Memory B cell (primary cell): Measurements from ENCODE around the gene MYH6.

Experiments
- ATAC-seq: fragments of 150-1000 bp; cut with Tn5 transposase; 2 replicates; pipeline ENCODE4 v1.10.0; 2021; ENCODE audit warnings: low read depth, mild to moderate bottlenecking, moderate library complexity
- DNase-seq, 2 donors: peaks; one replicate each; pipeline ENCODE4 v3.0.0; 2022; ENCODE audit warnings: low spot score in 2 of 2
- H3K27ac Mint-ChIP-seq: one replicate; pipeline ENCODE4 v1.8.0; 2022; ENCODE audit warnings: mild to moderate bottlenecking, moderate library complexity, mixed read lengths
- H3K27me3 Mint-ChIP-seq: one replicate; pipeline ENCODE4 v1.8.0; 2022; ENCODE audit warnings: mixed read lengths
- H3K36me3 Mint-ChIP-seq: one replicate; pipeline ENCODE4 v1.8.0; 2022; ENCODE audit warnings: mild to moderate bottlenecking, mixed read lengths
- H3K4me1 Mint-ChIP-seq: one replicate; pipeline ENCODE4 v1.8.0; 2022; ENCODE audit warnings: mixed read lengths
- H3K4me3 Mint-ChIP-seq: one replicate; pipeline ENCODE4 v1.8.0; 2022; ENCODE audit warnings: mild to moderate bottlenecking, moderate library complexity, mixed read lengths
- H3K9me3 Mint-ChIP-seq: one replicate; pipeline ENCODE4 v1.8.0; 2022; ENCODE audit warnings: mixed read lengths

MYH6 gene

DNA sequence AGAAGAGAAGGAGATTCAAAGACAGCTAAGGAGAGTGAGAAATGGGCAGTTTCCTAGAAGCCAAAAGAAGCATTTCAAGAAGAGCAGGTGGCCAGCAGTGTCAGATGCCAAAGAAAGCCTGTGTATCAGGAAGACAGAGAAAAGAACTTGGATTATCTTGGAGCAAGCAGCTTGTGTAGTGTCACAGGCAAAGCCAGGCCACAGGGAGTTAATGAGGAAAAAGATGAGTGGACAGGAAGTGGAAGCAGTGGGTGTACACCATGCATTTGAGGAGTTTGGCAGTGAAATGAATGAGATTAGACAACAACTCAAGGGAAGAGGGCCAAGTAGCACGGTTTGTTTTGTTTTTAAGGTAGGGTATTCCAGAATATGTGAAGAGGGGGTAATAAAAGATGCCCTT, 33.0 kb upstream of the MYH6 start:
- Mint-ChIP-seq H3K4me3 (no peak overlapping the region), H3K36me3 (no peaks in the 10 kb centered on the region), H3K4me1 (peaks cover 5% of the 10 kb centered on the region), H3K27ac (no peak overlapping the region), H3K9me3 (no peaks in the 10 kb centered on the region), H3K27me3 (peaks cover 22% of the 10 kb centered on the region)
- ATAC-seq (no peak), DNase-seq (no peak)

DNA sequence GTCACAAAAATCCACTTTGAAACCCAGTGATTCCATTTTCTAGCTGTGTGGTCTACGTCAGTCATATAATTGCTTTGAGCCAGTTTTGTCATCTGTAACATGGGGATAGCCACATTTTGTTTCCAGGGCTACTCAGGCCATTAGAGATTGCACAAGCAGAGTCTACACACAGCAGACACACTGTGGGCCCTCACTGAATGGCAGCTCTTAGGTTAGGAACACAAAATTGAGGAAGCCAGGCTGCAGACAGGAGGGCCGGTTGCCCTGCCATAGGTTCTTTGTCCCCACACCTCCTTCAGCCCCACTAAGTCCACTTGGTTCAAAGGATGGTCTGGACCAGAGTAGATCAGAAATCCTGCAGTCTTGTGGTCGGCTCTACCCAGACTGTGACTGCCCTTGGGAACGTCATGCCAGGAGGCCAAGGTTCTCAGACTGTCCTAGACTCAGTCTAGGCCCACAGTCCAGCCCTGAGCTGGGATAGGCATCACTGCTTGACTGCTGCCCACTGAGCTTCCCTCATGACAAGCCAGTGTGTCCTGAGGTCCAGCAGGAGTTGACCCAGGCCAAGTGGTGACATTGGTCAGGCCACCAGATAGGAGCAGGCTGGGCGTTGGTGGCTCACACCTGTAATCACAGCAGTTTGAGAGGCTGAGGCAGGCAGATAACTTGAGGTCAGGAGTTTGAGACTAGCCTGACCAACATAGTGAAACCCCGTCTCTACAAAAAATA, 31.2 kb upstream of the MYH6 start:
- Mint-ChIP-seq H3K4me3 (no peak overlapping the region), H3K36me3 (no peaks in the 10 kb centered on the region), H3K4me1 (peaks cover 5% of the 10 kb centered on the region), H3K27ac (no peak overlapping the region), H3K27me3 (peaks cover 30% of the 10 kb centered on the region), H3K9me3 (no peaks in the 10 kb centered on the region)
- ATAC-seq (no peak), DNase-seq (no peak)

DNA sequence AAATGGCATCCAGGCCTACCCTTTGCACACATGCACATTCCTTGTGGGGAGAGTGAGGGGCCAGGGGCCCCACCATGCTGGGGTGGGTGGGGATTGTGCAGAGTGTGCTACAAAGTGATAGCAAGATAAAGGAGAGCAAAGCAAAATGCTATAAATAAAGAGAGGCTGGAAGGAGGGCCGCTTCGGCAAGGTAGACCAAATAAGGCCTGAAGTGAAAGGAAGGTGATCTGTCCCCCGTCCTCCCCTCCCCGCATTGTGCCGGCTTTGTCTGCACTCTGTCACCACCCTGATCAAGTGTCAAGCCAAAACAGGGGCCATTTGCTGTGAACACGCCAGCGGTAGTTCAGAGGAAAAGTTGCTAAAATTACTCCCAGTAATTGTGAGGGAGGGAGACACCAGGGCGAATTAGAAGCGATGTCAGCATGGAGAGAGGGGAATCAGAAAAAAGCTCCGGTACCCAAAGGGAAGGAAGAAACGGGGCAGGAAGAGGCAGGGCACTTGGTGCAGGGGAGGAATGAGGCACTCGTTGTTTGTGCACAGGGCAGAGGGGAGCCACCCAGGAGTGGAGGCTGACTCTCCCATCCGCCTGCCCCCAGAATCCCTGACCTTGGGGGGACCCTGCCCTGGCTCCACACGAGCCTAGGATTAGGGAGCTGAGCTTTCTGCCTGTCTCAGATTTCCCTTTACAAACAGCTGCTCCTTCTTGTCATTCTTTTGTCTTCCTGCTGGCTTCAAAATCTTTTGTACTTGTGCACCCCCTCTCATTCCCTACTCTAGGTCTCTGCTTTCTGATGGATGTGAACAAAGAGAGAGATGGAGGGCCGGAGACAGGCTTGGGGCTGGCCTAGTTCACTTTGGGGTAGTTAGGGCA, 30.3 kb upstream of the MYH6 start:
- Mint-ChIP-seq H3K36me3 (no peaks in the 10 kb centered on the region), H3K27me3 (peaks cover 30% of the 10 kb centered on the region), H3K4me3 (no peak overlapping the region), H3K27ac (no peak overlapping the region), H3K9me3 (no peaks in the 10 kb centered on the region), H3K4me1 (peaks cover 2% of the 10 kb centered on the region)
- DNase-seq, result no peak
- ATAC-seq, result no peak

DNA sequence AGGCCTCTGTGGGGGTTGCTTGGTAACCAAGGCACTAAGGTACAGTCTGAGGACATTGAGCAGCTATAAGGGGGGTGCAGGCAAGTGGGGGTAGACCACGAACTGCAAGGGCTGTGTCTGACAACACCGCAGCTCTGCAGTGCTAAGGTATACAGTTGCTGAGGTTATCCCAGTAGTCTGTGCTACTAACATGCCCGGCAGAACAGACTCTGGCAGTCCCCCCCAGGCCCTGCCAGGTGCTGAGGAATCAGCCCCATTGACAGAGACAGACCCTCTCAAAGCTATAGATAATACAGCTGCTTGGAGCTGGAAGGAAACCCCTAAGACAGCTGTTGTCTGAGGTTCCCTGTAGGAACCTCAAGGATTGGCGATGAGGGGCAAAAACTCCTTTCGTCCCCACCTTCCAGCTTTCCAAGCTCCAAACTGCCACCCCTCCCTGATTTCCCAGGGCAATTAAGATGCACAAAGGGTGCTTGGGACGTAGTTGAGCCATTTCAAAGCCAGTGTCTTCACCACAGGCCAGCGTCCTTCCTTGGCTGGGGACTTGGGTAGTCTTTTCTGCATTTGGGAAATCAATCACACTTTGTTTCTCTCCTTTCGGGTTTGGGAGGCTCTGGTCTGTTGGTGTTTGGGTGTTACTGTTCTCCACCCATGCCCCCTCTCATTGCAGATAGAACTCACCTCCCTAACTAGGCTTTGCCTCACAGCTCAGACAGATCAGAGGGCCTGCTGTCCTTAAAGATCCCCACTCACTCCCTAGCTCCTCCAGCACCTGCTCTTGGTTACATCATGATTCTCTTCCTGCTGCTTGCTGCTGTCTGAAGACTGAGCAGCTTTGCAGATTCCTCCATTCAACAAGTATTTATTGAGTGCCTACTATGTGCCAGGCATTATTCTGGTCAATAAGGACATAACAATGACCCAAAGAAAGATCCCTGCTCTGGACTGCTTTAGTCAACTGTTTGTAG, 29.3 kb upstream of the MYH6 start:
- H3K27ac Mint-ChIP-seq, result no peak overlapping the region
- no peak for DNase-seq
- H3K36me3 Mint-ChIP-seq, result no peaks in the 10 kb centered on the region
- H3K4me1 Mint-ChIP-seq, result no peaks in the 10 kb centered on the region
- no peaks in the 10 kb centered on the region for H3K9me3 Mint-ChIP-seq
- peaks cover 25% of the 10 kb centered on the region for H3K27me3 Mint-ChIP-seq
- no peak for ATAC-seq
- no peak overlapping the region for H3K4me3 Mint-ChIP-seq

DNA sequence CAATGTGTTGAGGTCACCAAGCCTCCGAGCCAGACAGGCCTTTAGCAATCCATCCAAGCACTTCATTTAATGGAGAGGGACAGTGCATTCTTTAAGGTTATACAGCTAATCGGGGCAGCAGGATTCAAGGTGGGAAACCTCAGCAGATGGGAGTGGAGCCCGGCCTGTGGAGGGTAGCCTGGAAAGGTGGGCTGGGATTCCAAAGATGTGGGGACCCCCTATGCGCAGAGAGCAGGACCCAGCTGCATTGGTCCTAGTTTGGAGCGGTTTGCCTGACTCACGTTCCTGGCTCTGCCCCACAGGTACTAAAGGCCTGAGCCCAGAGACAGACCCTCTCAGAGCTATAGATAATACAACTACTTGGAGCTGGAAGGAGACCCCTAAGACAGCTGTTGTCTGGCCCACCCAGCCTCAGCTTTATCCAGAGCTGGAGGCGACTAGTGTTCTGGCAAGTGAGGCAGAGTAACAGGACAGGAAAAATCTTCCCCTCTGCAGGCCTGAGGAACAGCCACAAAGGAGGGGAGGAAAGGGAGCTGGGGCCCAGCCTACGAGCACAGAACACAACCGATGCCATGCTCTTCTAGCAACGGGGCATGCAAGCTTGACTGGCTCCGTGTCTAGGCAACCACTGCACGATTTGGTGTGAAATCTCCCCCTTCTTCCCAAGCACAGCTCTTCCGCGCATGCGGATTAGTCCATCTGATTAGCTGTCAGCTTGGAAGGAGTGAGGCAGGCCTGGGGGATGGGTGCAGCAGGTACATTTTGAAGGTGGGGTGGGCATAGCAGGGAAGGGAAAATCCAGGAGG, 28.5 kb upstream of the MYH6 start:
- DNase-seq, result no peak
- Mint-ChIP-seq H3K36me3 (no peaks in the 10 kb centered on the region), H3K9me3 (no peaks in the 10 kb centered on the region), H3K4me3 (no peak overlapping the region), H3K4me1 (no peaks in the 10 kb centered on the region), H3K27me3 (peaks cover 26% of the 10 kb centered on the region), H3K27ac (no peak overlapping the region)
- no peak for ATAC-seq

DNA sequence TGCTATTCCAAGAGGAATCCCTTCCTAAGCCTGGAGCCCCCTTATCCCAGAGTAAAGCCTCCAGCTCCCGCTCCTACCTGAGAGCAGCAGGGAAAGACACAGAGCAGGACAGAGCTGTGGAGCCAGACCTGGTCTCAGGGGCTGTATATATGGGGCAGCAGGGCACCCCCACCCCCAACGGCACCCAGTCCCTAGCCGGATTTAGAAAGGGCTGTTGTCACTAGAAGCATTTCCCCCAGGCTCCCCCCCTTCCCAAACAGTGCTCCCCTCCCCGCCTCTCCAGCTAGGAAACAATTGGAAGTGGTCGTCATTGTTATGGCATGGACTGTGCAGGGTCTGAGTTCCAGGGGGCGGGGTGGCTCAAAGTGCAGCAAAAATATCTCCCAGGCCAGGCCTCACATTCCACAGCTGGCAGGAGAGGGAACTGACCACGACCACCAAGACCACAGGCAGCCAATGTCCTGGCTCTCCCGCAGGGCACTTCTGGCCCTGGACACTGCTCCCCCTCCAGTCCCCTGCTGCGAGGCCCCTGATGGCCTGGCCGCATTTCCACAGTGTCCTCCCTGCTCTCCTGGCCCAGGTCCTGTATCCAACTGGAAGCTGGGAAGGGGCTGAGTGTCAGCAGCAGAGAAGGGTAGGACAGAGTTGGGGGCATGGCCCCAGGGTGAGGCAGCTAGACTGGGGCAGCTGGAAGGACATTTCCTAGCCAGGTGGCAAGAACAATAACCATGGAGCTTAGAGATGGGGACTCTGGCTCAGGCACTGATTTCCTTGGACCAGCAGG, 27.7 kb upstream of the MYH6 start, which contains the start of gene MYH7:
MYH7 (minus strand) TSS at position 118 of the 784 bp plus-strand sequence. CDS start 1,928 bp downstream, outside the sequence.
- H3K27ac Mint-ChIP-seq, result no peak within 1 kb of the TSS
- no peak for ATAC-seq
- no peak within 1 kb of the TSS for H3K4me3 Mint-ChIP-seq
- no peaks in the 10 kb centered on the region for H3K36me3 Mint-ChIP-seq
- peaks cover 27% of the 10 kb centered on the region for H3K27me3 Mint-ChIP-seq
- no peaks in the 10 kb centered on the region for H3K9me3 Mint-ChIP-seq
- no peak for DNase-seq
- H3K4me1 Mint-ChIP-seq, result no peaks in the 10 kb centered on the region

DNA sequence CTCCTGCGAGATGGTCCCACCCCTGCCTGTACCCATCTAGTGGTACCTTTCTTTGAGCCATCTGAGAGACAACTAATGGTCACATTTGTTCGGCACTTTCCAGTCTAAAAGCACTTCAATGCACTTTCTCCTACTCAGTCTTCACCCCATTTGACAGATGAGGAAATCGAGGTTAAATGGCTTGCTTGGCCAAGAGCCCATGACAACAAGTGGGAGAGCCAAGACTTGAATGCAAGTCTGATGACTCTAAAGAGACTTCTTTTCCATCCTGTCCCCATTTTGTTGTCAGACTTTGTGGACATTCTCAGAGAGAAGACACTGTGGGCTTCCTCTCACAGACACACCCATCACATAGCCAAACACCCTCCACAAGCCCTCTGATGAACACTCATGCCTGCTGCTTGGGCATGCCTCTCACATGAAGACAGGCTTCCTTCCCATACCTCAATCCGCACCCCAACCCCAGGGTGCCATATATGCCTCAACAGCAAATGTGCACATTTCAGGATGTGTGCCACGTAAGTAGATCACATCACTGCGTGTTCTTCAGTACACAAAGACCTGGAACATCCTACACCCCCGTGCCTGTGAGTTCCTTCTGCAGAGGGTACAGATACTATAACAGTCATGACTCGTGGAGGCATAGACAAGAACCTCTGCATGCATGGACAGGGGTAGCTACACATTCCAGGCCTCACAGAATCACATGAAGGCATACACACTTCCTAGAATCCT, 26.6 kb upstream of the MYH6 start:
- no peaks in the 10 kb centered on the region for H3K4me1 Mint-ChIP-seq
- no peaks in the 10 kb centered on the region for H3K9me3 Mint-ChIP-seq
- peaks cover 23% of the 10 kb centered on the region for H3K27me3 Mint-ChIP-seq
- H3K36me3 Mint-ChIP-seq, result no peaks in the 10 kb centered on the region
- H3K27ac Mint-ChIP-seq, result no peak overlapping the region
- H3K4me3 Mint-ChIP-seq, result no peak overlapping the region
- DNase-seq (no peak), ATAC-seq (no peak)

DNA sequence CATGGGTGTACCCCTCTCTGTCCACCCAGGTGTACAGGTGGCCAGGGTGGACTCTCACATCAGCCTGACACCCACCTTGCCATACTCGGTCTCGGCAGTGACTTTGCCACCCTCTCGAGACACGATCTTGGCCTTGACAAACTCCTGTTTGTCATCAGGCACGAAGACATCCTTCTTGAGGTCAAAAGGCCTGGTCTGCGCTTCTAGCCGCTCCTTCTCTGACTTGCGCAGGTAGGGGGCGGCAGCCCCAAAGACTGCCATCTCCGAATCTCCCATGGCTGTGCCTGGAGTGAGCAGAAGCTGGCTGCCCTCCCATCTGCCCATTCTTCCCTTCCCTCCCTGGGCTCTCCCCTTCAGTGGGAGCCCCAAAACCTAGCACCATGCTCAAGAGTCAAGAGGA, 25.4 kb upstream of the MYH6 start:
- no peaks in the 10 kb centered on the region for H3K36me3 Mint-ChIP-seq
- H3K27me3 Mint-ChIP-seq, result peaks cover 23% of the 10 kb centered on the region
- no peaks in the 10 kb centered on the region for H3K4me1 Mint-ChIP-seq
- no peak for ATAC-seq
- H3K27ac Mint-ChIP-seq, result no peak overlapping the region
- H3K9me3 Mint-ChIP-seq, result no peaks in the 10 kb centered on the region
- no peak overlapping the region for H3K4me3 Mint-ChIP-seq
- DNase-seq, result no peak

DNA sequence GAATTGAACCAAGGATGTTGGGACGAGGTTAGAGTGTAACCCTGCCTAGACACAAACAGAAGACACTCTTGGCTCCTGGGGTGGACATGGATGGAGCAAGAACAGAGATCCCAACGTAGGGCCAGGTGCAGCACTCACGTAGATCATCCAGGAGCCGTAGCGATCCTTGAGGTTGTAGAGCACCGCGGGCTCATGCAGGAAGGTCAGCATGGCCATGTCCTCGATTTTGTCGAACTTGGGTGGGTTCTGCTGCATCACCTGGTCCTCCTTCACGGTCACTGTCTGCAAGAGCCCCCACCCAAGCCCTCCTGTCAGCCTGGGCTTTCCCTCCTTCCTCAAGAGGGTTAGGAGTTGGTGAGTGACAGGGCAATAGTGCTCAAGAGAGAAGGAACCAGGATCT, 24.9 kb upstream of the MYH6 start:
- no peaks in the 10 kb centered on the region for H3K4me1 Mint-ChIP-seq
- H3K27me3 Mint-ChIP-seq, result peaks cover 23% of the 10 kb centered on the region
- DNase-seq (no peak), ATAC-seq (no peak)
- no peak overlapping the region for H3K27ac Mint-ChIP-seq
- H3K4me3 Mint-ChIP-seq, result no peak overlapping the region
- H3K9me3 Mint-ChIP-seq, result no peaks in the 10 kb centered on the region
- H3K36me3 Mint-ChIP-seq, result no peaks in the 10 kb centered on the region

DNA sequence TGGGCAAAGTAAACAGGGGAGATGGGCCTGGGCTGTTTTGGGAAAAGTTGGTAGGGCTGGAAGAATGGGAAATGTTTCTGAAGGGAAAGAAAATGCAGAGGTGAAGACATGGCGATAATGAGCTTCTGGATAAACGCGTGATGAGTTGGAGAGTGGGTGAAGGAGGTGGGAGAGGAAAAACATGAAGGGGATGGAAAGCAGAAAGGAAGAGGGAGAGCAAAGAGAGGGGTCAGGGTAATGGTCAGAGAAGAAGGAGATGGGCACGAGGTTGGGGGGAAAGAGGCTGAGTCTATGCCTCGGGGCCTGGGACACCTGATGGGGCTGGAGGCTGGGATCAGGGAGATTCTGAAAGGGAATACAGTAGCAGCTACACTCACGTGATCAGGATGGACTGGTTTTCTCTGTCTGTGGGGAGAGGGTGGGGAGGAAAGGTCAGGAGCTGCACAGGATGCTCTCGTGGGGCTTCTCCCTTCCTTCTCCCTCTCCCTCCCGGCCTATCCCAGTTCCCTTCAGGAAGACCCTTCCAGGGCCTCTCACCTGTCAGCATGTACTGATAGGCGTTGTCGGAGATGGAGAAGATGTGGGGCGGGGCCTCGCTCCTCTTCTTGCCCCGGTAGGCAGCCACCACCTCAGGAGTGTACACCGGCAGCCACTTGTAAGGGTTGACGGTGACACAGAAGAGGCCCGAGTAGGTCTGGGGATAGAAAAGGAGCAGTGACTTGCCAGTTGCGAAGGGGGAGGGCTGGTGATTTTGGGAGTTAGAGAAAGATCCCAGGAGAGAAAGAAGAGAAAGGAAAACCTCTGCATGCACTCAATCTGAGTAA, 24.2 kb upstream of the MYH6 start:
- ATAC-seq (no peak), DNase-seq (no peak)
- no peaks in the 10 kb centered on the region for H3K4me1 Mint-ChIP-seq
- H3K27ac Mint-ChIP-seq, result no peak overlapping the region
- H3K36me3 Mint-ChIP-seq, result no peaks in the 10 kb centered on the region
- H3K9me3 Mint-ChIP-seq, result no peaks in the 10 kb centered on the region
- peaks cover 20% of the 10 kb centered on the region for H3K27me3 Mint-ChIP-seq
- H3K4me3 Mint-ChIP-seq, result no peak overlapping the region

DNA sequence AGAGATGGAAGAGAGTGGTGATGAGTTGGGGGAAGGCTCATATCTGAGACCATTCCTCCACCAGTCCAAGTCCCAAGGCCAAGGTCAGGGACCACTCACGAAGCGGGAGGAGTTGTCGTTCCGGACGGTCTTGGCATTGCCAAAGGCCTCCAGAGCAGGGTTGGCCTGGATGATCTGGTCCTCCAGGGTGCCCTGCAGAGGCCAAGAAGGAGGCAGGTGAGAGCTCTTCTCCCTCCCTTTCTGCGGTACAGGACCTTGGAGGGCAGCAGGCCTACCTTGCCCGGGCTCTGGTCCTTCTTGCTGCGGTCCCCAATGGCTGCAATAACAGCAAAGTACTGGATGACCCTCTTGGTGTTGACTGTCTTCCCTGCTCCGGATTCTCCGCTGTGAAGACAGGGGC, 23.4 kb upstream of the MYH6 start:
- peaks cover 20% of the 10 kb centered on the region for H3K27me3 Mint-ChIP-seq
- no peak for DNase-seq
- no peaks in the 10 kb centered on the region for H3K36me3 Mint-ChIP-seq
- H3K9me3 Mint-ChIP-seq, result no peaks in the 10 kb centered on the region
- no peak overlapping the region for H3K4me3 Mint-ChIP-seq
- peaks cover 3% of the 10 kb centered on the region for H3K4me1 Mint-ChIP-seq
- no peak overlapping the region for H3K27ac Mint-ChIP-seq
- ATAC-seq, result no peak

DNA sequence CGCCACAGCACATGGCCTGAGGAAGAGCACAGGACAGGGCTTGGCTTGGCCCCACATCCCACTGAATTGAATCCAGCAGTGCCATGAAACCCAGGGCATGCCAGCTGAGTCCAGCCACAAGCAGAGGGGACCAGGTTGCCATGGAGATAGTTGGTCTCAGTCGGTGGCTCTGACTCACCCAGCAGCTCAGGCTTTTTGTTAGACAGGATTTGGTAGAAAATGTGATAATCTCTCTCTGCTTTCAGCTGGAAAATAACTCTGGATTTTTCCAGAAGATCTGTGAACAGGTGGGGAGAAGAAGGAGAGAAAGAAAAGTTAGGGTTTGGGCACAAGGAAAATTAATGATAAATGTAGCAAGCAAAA, 22.6 kb upstream of the MYH6 start:
- no peak overlapping the region for H3K4me3 Mint-ChIP-seq
- H3K27ac Mint-ChIP-seq, result no peak overlapping the region
- H3K36me3 Mint-ChIP-seq, result no peaks in the 10 kb centered on the region
- no peaks in the 10 kb centered on the region for H3K9me3 Mint-ChIP-seq
- peaks cover 20% of the 10 kb centered on the region for H3K27me3 Mint-ChIP-seq
- DNase-seq (no peak), ATAC-seq (no peak)
- peaks cover 3% of the 10 kb centered on the region for H3K4me1 Mint-ChIP-seq
